Fibroblast of pulmonary artery (primary cell): ENCODE results near the gene SOX30.
"Not testable (repeated sequence)": the region's sequence is repeated elsewhere in the genome, so short reads cannot be mapped to it uniquely, and the experiment has no call there.

Source experiments
- DNase-seq: peaks from one replicate; pipeline ENCODE4 v3.0.0-alpha.2; 2010; ENCODE audit warnings: low read depth
- H3K4me3 ChIP-seq: replicated peaks from 2 replicates; pipeline ENCODE4 v1.5.1; 2011; ENCODE audit warnings: low read depth, mild to moderate bottlenecking, control low read depth, low read length, moderate library complexity
- TF ChIP-seq, protein P1 (sequence below): IDR thresholded peaks from 2 replicates; pipeline ENCODE4 v1.5.1; 2011; ENCODE audit warnings: mild to moderate bottlenecking, control low read depth, low read length, inconsistent platforms; ENCODE audit errors: missing control alignments

The SOX30 gene

DNA sequence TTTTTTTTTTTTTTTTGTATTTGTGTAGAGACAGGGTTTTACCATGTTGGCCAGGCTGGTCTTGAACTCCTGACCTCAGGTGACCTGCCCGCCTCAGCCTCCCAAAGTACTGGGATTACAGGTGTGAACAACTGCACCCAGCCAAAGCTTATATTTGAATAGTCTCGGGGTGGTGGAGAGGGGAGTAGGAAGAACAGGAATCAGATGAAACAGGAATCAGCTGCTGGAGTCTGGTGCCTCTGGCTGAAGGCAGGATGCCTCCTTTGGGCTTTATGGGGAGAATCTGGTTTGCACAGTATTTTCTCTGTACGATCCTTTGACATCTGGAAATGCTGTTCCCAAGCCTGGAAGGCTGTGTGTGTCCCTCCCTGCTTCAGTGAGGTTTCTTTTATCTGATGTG is 30.0 kb upstream of the SOX30 start:
- TF ChIP-seq, protein P1, sequence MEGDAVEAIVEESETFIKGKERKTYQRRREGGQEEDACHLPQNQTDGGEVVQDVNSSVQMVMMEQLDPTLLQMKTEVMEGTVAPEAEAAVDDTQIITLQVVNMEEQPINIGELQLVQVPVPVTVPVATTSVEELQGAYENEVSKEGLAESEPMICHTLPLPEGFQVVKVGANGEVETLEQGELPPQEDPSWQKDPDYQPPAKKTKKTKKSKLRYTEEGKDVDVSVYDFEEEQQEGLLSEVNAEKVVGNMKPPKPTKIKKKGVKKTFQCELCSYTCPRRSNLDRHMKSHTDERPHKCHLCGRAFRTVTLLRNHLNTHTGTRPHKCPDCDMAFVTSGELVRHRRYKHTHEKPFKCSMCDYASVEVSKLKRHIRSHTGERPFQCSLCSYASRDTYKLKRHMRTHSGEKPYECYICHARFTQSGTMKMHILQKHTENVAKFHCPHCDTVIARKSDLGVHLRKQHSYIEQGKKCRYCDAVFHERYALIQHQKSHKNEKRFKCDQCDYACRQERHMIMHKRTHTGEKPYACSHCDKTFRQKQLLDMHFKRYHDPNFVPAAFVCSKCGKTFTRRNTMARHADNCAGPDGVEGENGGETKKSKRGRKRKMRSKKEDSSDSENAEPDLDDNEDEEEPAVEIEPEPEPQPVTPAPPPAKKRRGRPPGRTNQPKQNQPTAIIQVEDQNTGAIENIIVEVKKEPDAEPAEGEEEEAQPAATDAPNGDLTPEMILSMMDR, result no peak
- no peak for DNase-seq
- no peak overlapping the region for H3K4me3 ChIP-seq

DNA sequence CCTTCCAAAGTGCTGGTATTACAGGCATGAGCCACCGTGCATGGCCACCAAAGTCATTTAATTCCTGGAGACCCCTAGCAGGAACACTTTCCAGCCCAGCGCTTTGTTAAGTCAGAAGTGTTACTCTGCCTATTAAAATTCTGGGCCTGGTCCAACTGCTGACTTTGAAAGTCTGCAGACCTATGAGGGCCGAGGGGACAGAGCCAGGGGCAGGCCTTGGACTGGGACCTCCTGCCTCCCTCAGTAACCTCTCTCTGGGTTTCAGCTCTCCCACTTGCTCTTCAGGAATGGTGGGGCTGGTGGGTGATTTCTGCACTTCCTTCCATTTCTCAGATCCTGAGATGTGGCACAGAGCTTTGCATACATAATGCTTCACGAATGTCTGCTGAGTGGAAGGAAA is 28.8 kb upstream of the SOX30 start:
- no peak for DNase-seq

DNA sequence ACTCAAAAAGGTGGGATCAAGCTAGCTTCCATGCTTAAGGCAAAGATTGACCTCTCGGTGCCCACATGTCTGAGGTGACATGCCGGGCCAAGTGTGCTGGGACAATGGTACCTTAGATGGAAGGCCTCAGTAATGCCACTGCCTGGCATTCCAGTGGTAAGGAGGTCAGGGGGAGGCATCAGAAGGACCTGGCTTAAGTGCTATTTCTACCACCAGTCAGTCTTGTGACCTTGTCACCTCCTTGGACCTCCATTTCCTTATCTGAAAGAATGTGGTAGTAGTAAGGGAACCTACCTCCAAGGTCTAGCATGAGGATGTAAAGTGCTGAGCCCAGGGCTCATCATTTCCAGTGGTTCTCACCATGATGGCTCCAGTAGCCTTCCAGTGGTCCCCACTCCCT is 28.0 kb upstream of the SOX30 start:
- TF ChIP-seq, protein P1, result no peak
- DNase-seq, result no peak

More for the DNA sequence above, 28.8 kb upstream of the SOX30 start:
- TF ChIP-seq, protein P1, result no peak
- H3K4me3 ChIP-seq, result no peak overlapping the region

DNA sequence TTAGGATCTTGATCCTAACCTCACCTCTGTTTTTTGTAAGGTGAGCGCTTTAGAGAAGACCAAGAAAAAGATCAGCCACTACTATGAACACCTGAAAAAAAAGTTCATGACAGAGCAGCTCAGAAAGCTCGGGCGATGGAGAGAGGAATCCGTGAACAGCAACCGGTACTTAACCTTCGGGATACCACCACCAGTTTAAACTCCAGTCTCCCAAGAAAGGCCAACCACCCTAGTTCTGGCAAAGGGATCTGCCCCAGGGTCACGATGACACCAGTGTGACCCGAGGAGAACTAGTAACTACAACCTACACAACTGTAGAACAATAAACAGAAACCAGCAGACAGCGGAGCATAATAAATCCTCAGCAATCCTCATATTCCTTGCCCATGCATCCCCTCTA is 27.6 kb upstream of the SOX30 start:
- no peak overlapping the region for H3K4me3 ChIP-seq
- TF ChIP-seq, protein P1, result no peak
- no peak for DNase-seq

More for the DNA sequence above, 28.0 kb upstream of the SOX30 start:
- no peak overlapping the region for H3K4me3 ChIP-seq

DNA sequence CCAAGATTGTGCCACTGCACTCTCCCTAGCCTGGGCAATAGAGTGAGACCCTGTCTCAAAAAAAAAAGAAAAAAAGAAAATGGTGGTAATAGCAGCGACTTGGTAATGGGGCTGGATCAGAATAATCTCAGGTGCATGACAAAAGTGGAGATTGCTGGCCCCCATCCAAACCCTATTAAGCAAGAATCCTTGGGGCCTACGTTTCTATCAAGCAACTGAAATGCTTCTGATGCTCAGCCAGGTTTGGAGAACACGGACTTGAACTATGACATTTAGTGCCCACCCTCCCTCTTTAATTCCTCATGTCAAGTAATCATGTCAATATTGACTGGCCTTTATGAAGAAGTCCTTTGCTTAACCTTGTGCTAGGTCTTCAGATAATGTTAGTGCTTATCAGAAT is 25.7 kb upstream of the SOX30 start:
- H3K4me3 ChIP-seq, result no peak overlapping the region
- TF ChIP-seq, protein P1, result no peak
- DNase-seq, result no peak

DNA sequence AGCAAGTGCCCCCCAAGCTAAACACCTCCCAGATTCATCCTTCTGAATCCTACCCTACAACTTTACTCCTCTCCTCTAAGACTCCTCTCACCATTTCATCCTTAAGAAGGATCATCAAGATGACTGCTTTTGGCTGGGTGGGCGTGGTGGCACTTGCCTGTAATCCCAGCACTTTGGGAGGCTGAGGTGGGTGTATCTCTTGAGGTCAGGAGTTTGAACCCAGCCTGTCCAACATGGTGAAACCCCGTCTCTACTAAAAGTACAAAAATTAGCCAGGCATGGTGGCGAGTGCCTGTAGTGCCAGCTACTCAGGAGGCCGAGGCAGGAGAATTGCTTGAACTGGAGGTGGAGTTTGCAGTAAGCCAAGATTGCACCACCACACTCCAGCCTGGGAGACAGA is 22.1 kb upstream of the SOX30 start:
- not testable (repeated sequence) for H3K4me3 ChIP-seq, DNase-seq

DNA sequence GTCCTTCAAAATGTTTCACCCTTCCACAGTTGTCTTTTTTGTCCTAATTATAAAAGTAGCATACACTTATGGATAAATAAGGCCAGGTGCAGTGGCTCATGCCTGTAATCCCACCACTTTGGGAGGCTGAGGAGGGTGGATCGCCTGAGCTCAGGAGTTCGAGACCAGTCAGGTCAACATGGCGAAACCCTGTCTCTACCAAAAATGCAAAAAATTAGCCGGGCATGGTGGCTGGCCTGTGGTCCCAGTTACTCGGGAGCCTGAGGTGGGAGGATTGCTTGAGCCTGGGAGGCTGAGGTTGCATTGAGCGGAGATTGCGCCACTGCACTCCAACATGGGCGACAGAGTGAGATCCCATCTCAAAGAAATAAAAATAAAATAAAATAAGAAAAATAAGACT is 20.7 kb upstream of the SOX30 start:
- no peak overlapping the region for H3K4me3 ChIP-seq
- DNase-seq, result no peak
- TF ChIP-seq, protein P1, result no peak
